H1 (cell line): ENCODE results near the gene CHRNA9. TPM values are rescaled to one million over a fixed set of nuclear protein-coding genes. Genes with fewer than 3 reads are reported as not detected.

Experiments used
- BACH1 ChIP-seq: IDR thresholded peaks from 2 replicates; pipeline ENCODE4 v1.6.1; 2012; ENCODE audit warnings: low read length, improper control_type of control experiment
- CTBP2 ChIP-seq: IDR thresholded peaks from 2 replicates; pipeline ENCODE4 v1.7.0; 2011; ENCODE audit warnings: borderline replicate concordance, mild to moderate bottlenecking, moderate library complexity, mixed read lengths, low read length; ENCODE audit not compliant: insufficient read depth, insufficient read length
- RXRA ChIP-seq: IDR thresholded peaks from 2 replicates; pipeline ENCODE4 v1.6.1; 2011; ENCODE audit warnings: low read depth, mild to moderate bottlenecking, low read length, moderate library complexity; ENCODE audit not compliant: insufficient read depth
- SAP30 ChIP-seq: fragments of 300-600 bp; sonication (generic); IDR thresholded peaks from 2 replicates; pipeline ENCODE4 v1.7.1; 2012; ENCODE audit warnings: low read length, moderate library complexity, mild to moderate bottlenecking, inconsistent platforms; ENCODE audit not compliant: insufficient read depth, insufficient replicate concordance
- SP4 ChIP-seq: IDR thresholded peaks from 2 replicates; pipeline ENCODE4 v1.6.1; 2012; ENCODE audit warnings: low read length, inconsistent platforms
- TBP ChIP-seq: IDR thresholded peaks from 2 replicates; pipeline ENCODE4 v1.6.1; 2011; ENCODE audit warnings: low read depth, low read length, improper control_type of control experiment
- USF2 ChIP-seq: IDR thresholded peaks from 2 replicates; pipeline ENCODE4 v1.6.1; 2011; ENCODE audit warnings: low read length, improper control_type of control experiment
- polyA plus RNA-seq, 7 experiments: library from polyadenylated mRNA; depleted of rRNA in 3 of 7; stranded (reverse) in 5 of 7; unstranded in 2 of 7; fragments of >200 nt in 5 of 7; fragments of 200-250 nt in 2 of 7; gene quantifications; 1 replicate in 5 of 7; 2 replicates in 1 of 7; 4 replicates in 1 of 7; pipeline versions ENCODE4 v1.2.1 to v1.2.3, GENCODE V29; 2011 to 2013; ENCODE audit warnings: missing spikeins in 2 of 7, mixed read lengths in 2 of 7
- total RNA-seq: library from RNA; stranded (reverse); fragmentation: NEBNext Ultra II Directional; extraction: Animal tissue kit (Norgen Biotek cat#: 25700); gene quantifications from 2 replicates; pipeline ENCODE4 v1.2.1, GENCODE V29; 2021

The CHRNA9 gene
- total and polyA plus RNA-seq, 2 of the 8 experiments (the other 6 are each of a cell fraction or from before 2014, with no cell fraction given), result 1.4 to 3.3 TPM

GRCh38 chr4:40295572-40295971 lies 39.6 kb upstream of the CHRNA9 start (continued):
- TF ChIP-seq RXRA, result no peak
- no peak for TF ChIP-seq TBP
- no peak for TF ChIP-seq CTBP2
- no peak for TF ChIP-seq SAP30
- no peak for TF ChIP-seq BACH1
- no peak for TF ChIP-seq USF2
- no peak for TF ChIP-seq SP4
